WTC11 (cell line): ENCODE data around the gene SLC26A11. TPM values are rescaled to one million over a fixed set of nuclear protein-coding genes. Genes with fewer than 3 reads are reported as not detected.

ENCODE experiments used
- ATAC-seq: fragments of 200-7000 bp; cut with Tn5 transposase; 2 replicates; pipeline ENCODE4 v1.10.0; 2021; ENCODE audit warnings: mild to moderate bottlenecking, moderate library complexity
- CTCF ChIA-PET: fragments of 300-600 bp; sonication (Branson Sonifier 250); formaldehyde crosslinking; loops from one replicate; lab custom pipeline; 2021; ENCODE audit warnings: antibody characterized with exemption; lab: Charles Lee
- POLR2A ChIA-PET: fragments of 350-600 bp; sonication (Branson Sonifier 250); formaldehyde crosslinking; loops from one replicate; lab custom pipeline; 2021; ENCODE audit warnings: antibody characterized with exemption; lab: Charles Lee
- DNase-seq: peaks from one replicate; pipeline ENCODE4 v3.0.0; 2021; ENCODE audit warnings: low spot score
- H3K27ac Mint-ChIP-seq: 2 replicates; pipeline ENCODE4 v1.8.0; 2021; ENCODE audit warnings: mixed read lengths
- H3K27me3 Mint-ChIP-seq: 2 replicates; pipeline ENCODE4 v1.8.0; 2021; ENCODE audit warnings: low read depth, mild to moderate bottlenecking, moderate library complexity, mixed read lengths
- H3K36me3 Mint-ChIP-seq: 2 replicates; pipeline ENCODE4 v1.8.0; 2021; ENCODE audit warnings: mixed read lengths
- H3K4me1 Mint-ChIP-seq: 2 replicates; pipeline ENCODE4 v1.8.0; 2022; ENCODE audit warnings: mixed read lengths
- H3K4me3 Mint-ChIP-seq: 2 replicates; pipeline ENCODE4 v1.8.0; 2021; ENCODE audit warnings: mild to moderate bottlenecking, moderate library complexity, mixed read lengths
- H3K9me3 Mint-ChIP-seq: 2 replicates; pipeline ENCODE4 v1.8.0; 2021; ENCODE audit warnings: mixed read lengths
- CBFB ChIP-seq: sonication (generic); formaldehyde crosslinking; IDR thresholded peaks from 2 replicates; pipeline ENCODE4 v1.8.1; 2022; ENCODE audit warnings: mild to moderate bottlenecking, low read depth, missing genetic modification reagents
- CREB1 ChIP-seq: sonication (generic); formaldehyde crosslinking; IDR thresholded peaks from 2 replicates; pipeline ENCODE4 v1.8.0; 2023; ENCODE audit warnings: mild to moderate bottlenecking, missing genetic modification reagents
- IRF2 ChIP-seq: sonication (generic); formaldehyde crosslinking; IDR thresholded peaks from 2 replicates; pipeline ENCODE4 v1.8.0; 2022; ENCODE audit warnings: low read depth, missing genetic modification reagents, borderline replicate concordance
- JAZF1 ChIP-seq: fragments of 250-450 bp; sonication (Bioruptor Pico); IDR thresholded peaks from 2 replicates; pipeline ENCODE4 v1.9.0; 2021; ENCODE audit warnings: moderate library complexity, mild to moderate bottlenecking, inconsistent platforms
- KAT7 ChIP-seq: sonication (generic); formaldehyde crosslinking; IDR thresholded peaks from 2 replicates; pipeline ENCODE4 v1.8.1; 2023; ENCODE audit warnings: missing genetic modification reagents, mild to moderate bottlenecking, borderline replicate concordance
- MAX ChIP-seq: sonication (generic); formaldehyde crosslinking; IDR thresholded peaks from 2 replicates; pipeline ENCODE4 v1.8.0; 2022; ENCODE audit warnings: mild to moderate bottlenecking, missing genetic modification reagents
- MXD4 ChIP-seq: fragments of 250-450 bp; sonication (Bioruptor Pico); IDR thresholded peaks from 2 replicates; pipeline ENCODE4 v1.8.0; 2021; ENCODE audit warnings: mild to moderate bottlenecking, moderate library complexity, borderline replicate concordance
- SMAD4 ChIP-seq: sonication (generic); formaldehyde crosslinking; IDR thresholded peaks from 2 replicates; pipeline ENCODE4 v1.8.0; 2022; ENCODE audit warnings: mild to moderate bottlenecking, missing genetic modification reagents
- ZBTB43 ChIP-seq: sonication (generic); formaldehyde crosslinking; IDR thresholded peaks from 2 replicates; pipeline ENCODE4 v1.8.1; 2023; ENCODE audit warnings: mild to moderate bottlenecking, missing genetic modification reagents
- ZNF416 ChIP-seq: fragments of 250-450 bp; sonication (Bioruptor Pico); IDR thresholded peaks from 2 replicates; pipeline ENCODE4 v1.9.0; 2021; ENCODE audit warnings: mild to moderate bottlenecking, inconsistent platforms
- ZNF423 ChIP-seq: fragments of 250-450 bp; sonication (Bioruptor Pico); IDR thresholded peaks from 2 replicates; pipeline ENCODE4 v2.1.2; 2022; ENCODE audit warnings: mild to moderate bottlenecking, moderate library complexity
- ZNF512 ChIP-seq: sonication (generic); formaldehyde crosslinking; IDR thresholded peaks from 2 replicates; pipeline ENCODE4 v1.8.1; 2022; ENCODE audit warnings: missing genetic modification reagents, borderline replicate concordance
- total RNA-seq: library from RNA; stranded (reverse); gene quantifications from 3 replicates; pipeline ENCODE4 v1.2.3, GENCODE V29; 2021
- TF ChIP-seq, protein P1 (sequence below): sonication (generic); formaldehyde crosslinking; IDR thresholded peaks from 2 replicates; pipeline ENCODE4 v1.8.1; 2023; ENCODE audit warnings: mild to moderate bottlenecking, missing genetic modification reagents, moderate library complexity
- TF ChIP-seq, protein P2 (sequence below): sonication (generic); formaldehyde crosslinking; IDR thresholded peaks from 2 replicates; pipeline ENCODE4 v1.8.1; 2023; ENCODE audit warnings: mild to moderate bottlenecking, missing genetic modification reagents, borderline replicate concordance
- TF ChIP-seq, protein P3 (sequence below): fragments of 200-600 bp; IDR thresholded peaks from 2 replicates; pipeline ENCODE4 v1.8.0; 2022; ENCODE audit warnings: antibody characterized with exemption
- TF ChIP-seq, protein P4 (sequence below): sonication (generic); formaldehyde crosslinking; IDR thresholded peaks from 2 replicates; pipeline ENCODE4 v1.8.0; 2023; ENCODE audit warnings: mild to moderate bottlenecking, missing genetic modification reagents

The SLC26A11 gene
- total RNA-seq, 1 experiment from 2014 or later: 26.4 TPM

GRCh38 chr17:80290156-80290555, 69.9 kb downstream of the SLC26A11 start (continued):
- TF ChIP-seq, protein P1, sequence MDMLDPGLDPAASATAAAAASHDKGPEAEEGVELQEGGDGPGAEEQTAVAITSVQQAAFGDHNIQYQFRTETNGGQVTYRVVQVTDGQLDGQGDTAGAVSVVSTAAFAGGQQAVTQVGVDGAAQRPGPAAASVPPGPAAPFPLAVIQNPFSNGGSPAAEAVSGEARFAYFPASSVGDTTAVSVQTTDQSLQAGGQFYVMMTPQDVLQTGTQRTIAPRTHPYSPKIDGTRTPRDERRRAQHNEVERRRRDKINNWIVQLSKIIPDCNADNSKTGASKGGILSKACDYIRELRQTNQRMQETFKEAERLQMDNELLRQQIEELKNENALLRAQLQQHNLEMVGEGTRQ (CRISPR knock-in tag): no peak

- no peak for TF ChIP-seq CBFB (CRISPR knock-in tag)
- TF ChIP-seq ZNF416 (CRISPR knock-in tag): no peak
- no peak for TF ChIP-seq IRF2 (CRISPR knock-in tag)
- no peak for TF ChIP-seq CREB1 (CRISPR knock-in tag)
- TF ChIP-seq MXD4 (CRISPR knock-in tag): no peak
- TF ChIP-seq KAT7 (CRISPR knock-in tag): no peak
- TF ChIP-seq, protein P2, sequence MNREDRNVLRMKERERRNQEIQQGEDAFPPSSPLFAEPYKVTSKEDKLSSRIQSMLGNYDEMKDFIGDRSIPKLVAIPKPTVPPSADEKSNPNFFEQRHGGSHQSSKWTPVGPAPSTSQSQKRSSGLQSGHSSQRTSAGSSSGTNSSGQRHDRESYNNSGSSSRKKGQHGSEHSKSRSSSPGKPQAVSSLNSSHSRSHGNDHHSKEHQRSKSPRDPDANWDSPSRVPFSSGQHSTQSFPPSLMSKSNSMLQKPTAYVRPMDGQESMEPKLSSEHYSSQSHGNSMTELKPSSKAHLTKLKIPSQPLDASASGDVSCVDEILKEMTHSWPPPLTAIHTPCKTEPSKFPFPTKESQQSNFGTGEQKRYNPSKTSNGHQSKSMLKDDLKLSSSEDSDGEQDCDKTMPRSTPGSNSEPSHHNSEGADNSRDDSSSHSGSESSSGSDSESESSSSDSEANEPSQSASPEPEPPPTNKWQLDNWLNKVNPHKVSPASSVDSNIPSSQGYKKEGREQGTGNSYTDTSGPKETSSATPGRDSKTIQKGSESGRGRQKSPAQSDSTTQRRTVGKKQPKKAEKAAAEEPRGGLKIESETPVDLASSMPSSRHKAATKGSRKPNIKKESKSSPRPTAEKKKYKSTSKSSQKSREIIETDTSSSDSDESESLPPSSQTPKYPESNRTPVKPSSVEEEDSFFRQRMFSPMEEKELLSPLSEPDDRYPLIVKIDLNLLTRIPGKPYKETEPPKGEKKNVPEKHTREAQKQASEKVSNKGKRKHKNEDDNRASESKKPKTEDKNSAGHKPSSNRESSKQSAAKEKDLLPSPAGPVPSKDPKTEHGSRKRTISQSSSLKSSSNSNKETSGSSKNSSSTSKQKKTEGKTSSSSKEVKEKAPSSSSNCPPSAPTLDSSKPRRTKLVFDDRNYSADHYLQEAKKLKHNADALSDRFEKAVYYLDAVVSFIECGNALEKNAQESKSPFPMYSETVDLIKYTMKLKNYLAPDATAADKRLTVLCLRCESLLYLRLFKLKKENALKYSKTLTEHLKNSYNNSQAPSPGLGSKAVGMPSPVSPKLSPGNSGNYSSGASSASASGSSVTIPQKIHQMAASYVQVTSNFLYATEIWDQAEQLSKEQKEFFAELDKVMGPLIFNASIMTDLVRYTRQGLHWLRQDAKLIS (CRISPR knock-in tag): no peak
- no peak for DNase-seq
- no peak for ATAC-seq
- H3K9me3 Mint-ChIP-seq: no peaks in the 10 kb centered on the region
- POLR2A ChIA-PET: no interaction called here
- H3K36me3 Mint-ChIP-seq: peaks cover 52% of the 10 kb centered on the region
- H3K4me1 Mint-ChIP-seq: no peaks in the 10 kb centered on the region; the same call in 1 of the 2 replicates
- CTCF ChIA-PET: no interaction called here
- H3K27ac Mint-ChIP-seq: no peak overlapping the region
- H3K4me3 Mint-ChIP-seq: no peak overlapping the region
- no peaks in the 10 kb centered on the region for H3K27me3 Mint-ChIP-seq
Measured at GRCh38 chr17:80291260-80291659, 71.0 kb downstream of the SLC26A11 start.

DNA sequence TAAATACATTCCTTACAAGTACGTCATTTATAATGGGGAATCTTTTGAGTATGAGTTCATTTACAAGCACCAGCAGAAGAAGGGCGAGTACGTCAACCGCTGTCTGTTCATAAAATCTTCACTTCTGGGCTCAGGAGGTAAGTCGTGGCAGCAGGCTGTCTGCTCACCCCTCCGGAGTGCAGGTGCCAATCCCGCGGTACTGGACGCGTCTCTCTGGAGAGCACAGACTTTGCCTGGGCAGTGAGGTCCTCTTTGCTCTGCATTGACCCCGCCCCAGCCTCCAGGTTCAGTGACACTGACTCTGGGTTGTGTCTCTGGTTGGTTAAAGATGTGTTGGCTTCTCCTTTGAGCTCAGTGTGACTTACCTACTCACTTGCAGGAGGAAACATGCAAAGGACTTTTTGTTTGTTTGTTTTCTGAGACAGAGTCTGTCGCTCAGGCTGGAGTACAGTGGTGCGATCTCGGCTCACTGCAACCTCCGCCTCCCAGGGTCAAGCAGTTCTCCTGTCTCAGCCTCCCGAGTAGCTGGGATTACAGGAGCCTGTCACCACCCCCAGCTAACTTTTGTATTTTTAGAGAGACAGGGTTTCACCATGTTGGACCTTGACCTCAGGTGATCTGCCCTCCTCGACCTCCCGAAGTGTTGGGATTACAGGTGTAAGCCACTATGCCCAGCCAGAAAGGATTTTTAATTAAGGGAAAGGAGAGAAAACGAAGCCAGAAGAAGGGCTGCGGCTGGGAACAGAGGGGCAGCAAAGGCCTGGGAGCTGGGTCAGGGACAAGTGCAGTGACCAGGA, 71.7 kb downstream of the SLC26A11 start:
- Mint-ChIP-seq H3K27me3 (no peaks in the 10 kb centered on the region), H3K36me3 (peaks cover 58% of the 10 kb centered on the region), H3K9me3 (no peaks in the 10 kb centered on the region), H3K27ac (no peak overlapping the region), H3K4me3 (no peak overlapping the region), H3K4me1 (no peaks in the 10 kb centered on the region; the same call in 1 of the 2 replicates)
- ATAC-seq (no peak), DNase-seq (no peak)
- ChIA-PET CTCF (interaction anchor here (1.4 kb wide), 1 partner anchor 81 kb away, joined by 3 read pairs; no protein-coding TSS in a partner anchor), POLR2A (no interaction called here)
- no peak for TF ChIP-seq ZBTB43 (CRISPR knock-in tag)
- no peak for TF ChIP-seq JAZF1

DNA sequence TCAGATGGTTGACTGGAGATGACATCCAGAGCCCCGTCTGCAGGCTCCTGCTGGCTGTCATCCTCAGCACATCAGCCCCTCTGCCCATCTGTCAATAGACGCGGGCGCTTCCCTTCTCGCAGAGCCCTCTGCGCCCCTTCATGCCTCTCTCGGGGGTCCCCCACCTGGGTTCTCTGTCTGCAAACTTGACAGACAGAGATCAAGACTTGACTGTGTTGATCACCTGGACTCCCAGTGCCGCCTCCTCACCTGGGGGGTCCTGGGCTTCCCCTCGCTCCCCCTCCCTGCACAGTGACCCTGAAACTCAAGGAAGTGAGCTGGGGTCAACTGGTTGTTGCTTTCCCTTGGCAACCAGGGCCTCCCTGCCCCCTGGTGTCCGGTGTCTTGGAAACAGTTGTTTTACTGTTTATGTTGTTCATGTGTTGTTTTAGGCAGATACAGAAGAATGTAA, 72.3 kb downstream of the SLC26A11 start:
- ChIA-PET POLR2A (no interaction called here), CTCF (interaction anchor here (1.4 kb wide), 1 partner anchor 81 kb away, joined by 3 read pairs; no protein-coding TSS in a partner anchor)
- H3K36me3 Mint-ChIP-seq: peaks cover 59% of the 10 kb centered on the region
- no peaks in the 10 kb centered on the region for H3K9me3 Mint-ChIP-seq
- 0 out of 2 replicates have a peak overlapping the region, but pooled peaks have one; percentile 27 for H3K27ac Mint-ChIP-seq
- ATAC-seq (no peak), DNase-seq (no peak)
- H3K4me1 Mint-ChIP-seq: no peaks in the 10 kb centered on the region; the same call in 1 of the 2 replicates
- H3K27me3 Mint-ChIP-seq: no peaks in the 10 kb centered on the region
- no peak overlapping the region for H3K4me3 Mint-ChIP-seq
- no peak for TF ChIP-seq ZNF423 (CRISPR knock-in tag)
- no peak for TF ChIP-seq MAX (CRISPR knock-in tag)
- TF ChIP-seq, protein P3, sequence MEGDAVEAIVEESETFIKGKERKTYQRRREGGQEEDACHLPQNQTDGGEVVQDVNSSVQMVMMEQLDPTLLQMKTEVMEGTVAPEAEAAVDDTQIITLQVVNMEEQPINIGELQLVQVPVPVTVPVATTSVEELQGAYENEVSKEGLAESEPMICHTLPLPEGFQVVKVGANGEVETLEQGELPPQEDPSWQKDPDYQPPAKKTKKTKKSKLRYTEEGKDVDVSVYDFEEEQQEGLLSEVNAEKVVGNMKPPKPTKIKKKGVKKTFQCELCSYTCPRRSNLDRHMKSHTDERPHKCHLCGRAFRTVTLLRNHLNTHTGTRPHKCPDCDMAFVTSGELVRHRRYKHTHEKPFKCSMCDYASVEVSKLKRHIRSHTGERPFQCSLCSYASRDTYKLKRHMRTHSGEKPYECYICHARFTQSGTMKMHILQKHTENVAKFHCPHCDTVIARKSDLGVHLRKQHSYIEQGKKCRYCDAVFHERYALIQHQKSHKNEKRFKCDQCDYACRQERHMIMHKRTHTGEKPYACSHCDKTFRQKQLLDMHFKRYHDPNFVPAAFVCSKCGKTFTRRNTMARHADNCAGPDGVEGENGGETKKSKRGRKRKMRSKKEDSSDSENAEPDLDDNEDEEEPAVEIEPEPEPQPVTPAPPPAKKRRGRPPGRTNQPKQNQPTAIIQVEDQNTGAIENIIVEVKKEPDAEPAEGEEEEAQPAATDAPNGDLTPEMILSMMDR: no peak
- no peak for TF ChIP-seq ZNF416 (CRISPR knock-in tag)
- no peak for TF ChIP-seq ZNF512
- no peak for TF ChIP-seq SMAD4
- TF ChIP-seq, protein P4, sequence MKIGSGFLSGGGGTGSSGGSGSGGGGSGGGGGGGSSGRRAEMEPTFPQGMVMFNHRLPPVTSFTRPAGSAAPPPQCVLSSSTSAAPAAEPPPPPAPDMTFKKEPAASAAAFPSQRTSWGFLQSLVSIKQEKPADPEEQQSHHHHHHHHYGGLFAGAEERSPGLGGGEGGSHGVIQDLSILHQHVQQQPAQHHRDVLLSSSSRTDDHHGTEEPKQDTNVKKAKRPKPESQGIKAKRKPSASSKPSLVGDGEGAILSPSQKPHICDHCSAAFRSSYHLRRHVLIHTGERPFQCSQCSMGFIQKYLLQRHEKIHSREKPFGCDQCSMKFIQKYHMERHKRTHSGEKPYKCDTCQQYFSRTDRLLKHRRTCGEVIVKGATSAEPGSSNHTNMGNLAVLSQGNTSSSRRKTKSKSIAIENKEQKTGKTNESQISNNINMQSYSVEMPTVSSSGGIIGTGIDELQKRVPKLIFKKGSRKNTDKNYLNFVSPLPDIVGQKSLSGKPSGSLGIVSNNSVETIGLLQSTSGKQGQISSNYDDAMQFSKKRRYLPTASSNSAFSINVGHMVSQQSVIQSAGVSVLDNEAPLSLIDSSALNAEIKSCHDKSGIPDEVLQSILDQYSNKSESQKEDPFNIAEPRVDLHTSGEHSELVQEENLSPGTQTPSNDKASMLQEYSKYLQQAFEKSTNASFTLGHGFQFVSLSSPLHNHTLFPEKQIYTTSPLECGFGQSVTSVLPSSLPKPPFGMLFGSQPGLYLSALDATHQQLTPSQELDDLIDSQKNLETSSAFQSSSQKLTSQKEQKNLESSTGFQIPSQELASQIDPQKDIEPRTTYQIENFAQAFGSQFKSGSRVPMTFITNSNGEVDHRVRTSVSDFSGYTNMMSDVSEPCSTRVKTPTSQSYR (CRISPR knock-in tag): no peak
